ENCODE data around the gene MEGF6.

The MEGF6 gene

GRCh38 chr1:3602375-3602774, 8.9 kb downstream of the MEGF6 start:
- no peak for DNase-seq (ENCODE audit: low read depth)
- no peak for TF ChIP-seq CTCF (IDR thresholded peaks at IDR 0.05; ENCODE audit: insufficient read depth, low read depth, low read length, missing control alignments)

GRCh38 chr1:3601743-3602142, 9.6 kb downstream of the MEGF6 start:
- TF ChIP-seq CTCF (IDR thresholded peaks at IDR 0.05; ENCODE audit: insufficient read depth, low read depth, low read length, missing control alignments) = no peak
- no peak for DNase-seq (ENCODE audit: low read depth)
- no peak overlapping the region for H3K4me3 ChIP-seq (ENCODE audit: low read depth, low read length)

More at GRCh38 chr1:3602375-3602774, 8.9 kb downstream of the MEGF6 start:
- no peak overlapping the region for H3K4me3 ChIP-seq (ENCODE audit: low read depth, low read length)

- H3K4me3 ChIP-seq (ENCODE audit: low read depth, low read length) = no peak overlapping the region
- DNase-seq (ENCODE audit: low read depth) = no peak
- no peak for TF ChIP-seq CTCF (IDR thresholded peaks at IDR 0.05; ENCODE audit: insufficient read depth, low read depth, low read length, missing control alignments)
Measured at GRCh38 chr1:3600354-3600753, 11.0 kb downstream of the MEGF6 start.

GRCh38 chr1:3599816-3600215, 11.5 kb downstream of the MEGF6 start:
- no peak overlapping the region for H3K4me3 ChIP-seq (ENCODE audit: low read depth, low read length)
- no peak for TF ChIP-seq CTCF (IDR thresholded peaks at IDR 0.05; ENCODE audit: insufficient read depth, low read depth, low read length, missing control alignments)
- DNase-seq (ENCODE audit: low read depth) = no peak

GRCh38 chr1:3599286-3599811, 12.0 kb downstream of the MEGF6 start:
- DNase-seq (ENCODE audit: low read depth) = no peak
- H3K4me3 ChIP-seq (ENCODE audit: low read depth, low read length) = no peak overlapping the region
- no peak for TF ChIP-seq CTCF (IDR thresholded peaks at IDR 0.05; ENCODE audit: insufficient read depth, low read depth, low read length, missing control alignments)

- no peak for DNase-seq (ENCODE audit: low read depth)
- no peak for TF ChIP-seq CTCF (IDR thresholded peaks at IDR 0.05; ENCODE audit: insufficient read depth, low read depth, low read length, missing control alignments)
- H3K4me3 ChIP-seq (ENCODE audit: low read depth, low read length) = no peak overlapping the region
Measured at GRCh38 chr1:3598522-3599285, 12.6 kb downstream of the MEGF6 start.
